Neural cell (in vitro differentiated cells): ENCODE data around the gene FNDC3B. TPM values are rescaled to one million over a fixed set of nuclear protein-coding genes. Genes with fewer than 3 reads are reported as not detected.

ENCODE experiments used
- H2AFZ ChIP-seq: fragments of 200-600, 300-800 bp; sonication (generic), shearing (Covaris generic); 2 replicates; pipeline ENCODE4 v1.6.0; 2014; ENCODE audit warnings: low read depth, mild to moderate bottlenecking, antibody characterized with exemption, low read length, moderate library complexity
- H3F3A ChIP-seq: fragments of 200-600 bp; shearing (Covaris generic); 2 replicates; pipeline ENCODE4 v1.6.1; 2016; ENCODE audit warnings: mild to moderate bottlenecking, moderate library complexity, mixed read lengths, antibody characterized with exemption, low read length; ENCODE audit not compliant: insufficient read depth, poor library complexity, severe bottlenecking
- H3K27ac ChIP-seq: fragments of 200-600, 300-800 bp; sonication (generic), shearing (Covaris generic); 2 replicates; pipeline ENCODE4 v1.5.1; 2014; ENCODE audit warnings: mild to moderate bottlenecking, low read length, moderate library complexity
- H3K27me3 ChIP-seq: fragments of 300-800, 200-600 bp; sonication (generic), shearing (Covaris generic); 2 replicates; pipeline ENCODE4 v1.6.0; 2014; ENCODE audit warnings: mild to moderate bottlenecking, low read depth, low read length, moderate library complexity; ENCODE audit not compliant: insufficient read depth
- H3K36me3 ChIP-seq: fragments of 300-800, 200-600 bp; sonication (generic), shearing (Covaris generic); 2 replicates; pipeline ENCODE4 v1.5.1; 2014; ENCODE audit warnings: mild to moderate bottlenecking, antibody characterized with exemption, low read length, moderate library complexity; ENCODE audit not compliant: insufficient read depth
- H3K4me2 ChIP-seq: fragments of 300-800, 200-600 bp; sonication (generic), shearing (Covaris generic); 2 replicates; pipeline ENCODE4 v1.6.0; 2014; ENCODE audit warnings: mild to moderate bottlenecking, low read length
- H3K4me3 ChIP-seq: fragments of 300-800, 200-600 bp; sonication (generic), shearing (Covaris generic); 2 replicates; pipeline ENCODE4 v1.5.1; 2014; ENCODE audit warnings: mild to moderate bottlenecking, low read length, moderate library complexity
- H3K79me2 ChIP-seq: fragments of 200-600 bp; shearing (Covaris generic); replicated peaks from 2 replicates; pipeline ENCODE4 v1.6.0; 2014; ENCODE audit warnings: mild to moderate bottlenecking, low read length, moderate library complexity; ENCODE audit not compliant: insufficient read depth
- H3K9ac ChIP-seq: fragments of 300-800, 200-600 bp; sonication (generic), shearing (Covaris generic); 2 replicates; pipeline ENCODE4 v1.6.1; 2016; ENCODE audit warnings: mild to moderate bottlenecking, low read length, mixed read lengths
- H3K9me2 ChIP-seq: fragments of 200-600 bp; shearing (Covaris generic); 2 replicates; pipeline ENCODE4 v1.6.1; 2016; ENCODE audit warnings: mild to moderate bottlenecking, low read length, mixed read lengths; ENCODE audit not compliant: insufficient read depth
- H3K9me3 ChIP-seq: fragments of 200-600, 300-800 bp; sonication (generic), shearing (Covaris generic); 2 replicates; pipeline ENCODE4 v1.6.1; 2016; ENCODE audit warnings: mild to moderate bottlenecking, mixed run types, low read length, moderate library complexity, mixed read lengths
- H4K20me1 ChIP-seq: fragments of 200-600 bp; shearing (Covaris generic); 2 replicates; pipeline ENCODE4 v1.6.1; 2016; ENCODE audit warnings: mild to moderate bottlenecking, mixed run types; ENCODE audit not compliant: insufficient read depth
- CTCF ChIP-seq: fragments of 450-650 bp; IDR thresholded peaks from 2 replicates; pipeline ENCODE4 v1.5.1; 2014; ENCODE audit warnings: antibody characterized with exemption, mild to moderate bottlenecking, moderate library complexity; ENCODE audit not compliant: poor library complexity, severe bottlenecking
- EP300 ChIP-seq: fragments of 450-650 bp; conservative IDR thresholded peaks from 2 replicates; pipeline ENCODE4 v1.6.1; 2014; ENCODE audit warnings: antibody characterized with exemption, mild to moderate bottlenecking, moderate library complexity; ENCODE audit not compliant: poor library complexity, severe bottlenecking
- EZH2 ChIP-seq: fragments of 200-600, 300-800 bp; shearing (Covaris generic), sonication (generic); IDR thresholded peaks from 2 replicates; pipeline ENCODE4 v1.6.1; 2014; ENCODE audit warnings: antibody characterized with exemption, low read length, borderline replicate concordance, mild to moderate bottlenecking; ENCODE audit not compliant: insufficient read depth, poor library complexity, severe bottlenecking
- MXI1 ChIP-seq: fragments of 450-650 bp; conservative IDR thresholded peaks from 2 replicates; pipeline ENCODE4 v1.6.1; 2014; ENCODE audit warnings: antibody characterized with exemption, mild to moderate bottlenecking; ENCODE audit not compliant: poor library complexity, severe bottlenecking
- POLR2AphosphoS5 ChIP-seq: IDR thresholded peaks from 2 replicates; pipeline ENCODE4 v1.6.1; 2012
- RAD21 ChIP-seq: fragments of 450-650 bp; conservative IDR thresholded peaks from 2 replicates; pipeline ENCODE4 v1.6.1; 2014; ENCODE audit warnings: antibody characterized with exemption, mild to moderate bottlenecking, moderate library complexity
- REST ChIP-seq: IDR thresholded peaks from 2 replicates; pipeline ENCODE4 v1.6.1; 2012; ENCODE audit warnings: borderline replicate concordance
- SMC3 ChIP-seq: fragments of 450-650 bp; conservative IDR thresholded peaks from 2 replicates; pipeline ENCODE4 v1.6.1; 2014; ENCODE audit warnings: antibody characterized with exemption, mild to moderate bottlenecking, moderate library complexity; ENCODE audit not compliant: poor library complexity
- TAF1 ChIP-seq: IDR thresholded peaks from 2 replicates; pipeline ENCODE4 v1.6.1; 2012; ENCODE audit warnings: low read depth
- polyA plus RNA-seq: library from polyadenylated mRNA; depleted of rRNA; stranded (reverse); fragments of >200 nt; gene quantifications from 2 replicates; pipeline ENCODE4 v1.2.3, GENCODE V29; 2014

The FNDC3B gene
- polyA plus RNA-seq, 1 donor from 2014 or later, result 4.9 TPM

- H3K36me3 ChIP-seq, result no peaks in the 10 kb centered on the region
- no peak overlapping the region for H3K4me2 ChIP-seq
- no peaks in the 10 kb centered on the region for H4K20me1 ChIP-seq
- TF ChIP-seq POLR2AphosphoS5 (no peak), RAD21 (no peak), SMC3 (peak; percentile 22), MXI1 (no peak), REST (no peak), TAF1 (no peak), EZH2 (no peak), EP300 (no peak)
- no peak overlapping the region for H3K9ac ChIP-seq
- no peaks in the 10 kb centered on the region for H3K9me2 ChIP-seq
- H3F3A ChIP-seq, result no peaks in the 10 kb centered on the region
- no peaks in the 10 kb centered on the region for H3K27me3 ChIP-seq
- H3K9me3 ChIP-seq, result no peaks in the 10 kb centered on the region
- peaks cover 4% of the 10 kb centered on the region for H3K79me2 ChIP-seq
- H2AFZ ChIP-seq, result no peak overlapping the region
- no peak overlapping the region for H3K27ac ChIP-seq
- no peak overlapping the region for H3K4me3 ChIP-seq
Measured at GRCh38 chr3:172034786-172035685, 4.3 kb upstream of the FNDC3B start.

DNA sequence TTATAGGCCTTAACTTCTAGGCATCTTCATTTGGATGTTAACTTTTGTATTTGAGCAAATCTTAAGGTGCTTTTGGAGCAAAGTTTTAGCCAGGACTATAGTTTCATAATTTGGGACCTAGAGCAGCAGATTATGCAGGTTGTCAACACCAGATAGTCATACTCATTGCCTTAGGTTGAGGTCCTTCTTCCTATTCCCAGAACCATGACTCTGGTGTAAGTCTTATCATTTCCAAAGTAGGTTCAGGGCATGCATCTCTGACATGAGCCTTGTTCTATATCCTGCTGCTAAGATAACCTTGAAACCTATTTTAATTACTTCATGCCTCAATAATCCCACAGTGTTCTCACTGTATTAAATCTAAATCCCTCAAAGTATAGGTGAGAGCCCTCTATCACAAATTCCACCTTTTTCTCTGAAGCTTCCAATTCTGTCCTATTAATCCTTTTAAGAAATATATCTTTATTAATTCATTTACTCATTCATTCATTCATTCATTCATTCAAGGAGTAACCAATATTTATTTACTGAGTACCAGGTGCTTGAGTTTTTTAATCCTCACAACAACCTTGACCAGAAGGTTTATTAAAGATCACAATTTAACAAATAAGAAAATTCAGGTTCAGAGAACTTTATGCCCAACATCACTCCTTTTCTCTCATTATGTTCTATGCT lies 2.7 kb upstream of the FNDC3B start:
- no peak overlapping the region for H3K27ac ChIP-seq
- H3K9me3 ChIP-seq, result no peaks in the 10 kb centered on the region
- H3K27me3 ChIP-seq, result no peaks in the 10 kb centered on the region
- no peak overlapping the region for H3K4me2 ChIP-seq
- H2AFZ ChIP-seq, result no peak overlapping the region
- H3K36me3 ChIP-seq, result no peaks in the 10 kb centered on the region
- no peaks in the 10 kb centered on the region for H3F3A ChIP-seq
- no peaks in the 10 kb centered on the region for H3K9me2 ChIP-seq
- H3K4me3 ChIP-seq, result no peak overlapping the region
- no peak for TF ChIP-seq MXI1
- no peak for TF ChIP-seq TAF1
- TF ChIP-seq REST, result no peak
- TF ChIP-seq RAD21, result no peak
- TF ChIP-seq EP300, result no peak
- no peak for TF ChIP-seq EZH2
- TF ChIP-seq POLR2AphosphoS5, result no peak
- no peak for TF ChIP-seq SMC3
- no peak for TF ChIP-seq CTCF
- H4K20me1 ChIP-seq, result no peaks in the 10 kb centered on the region
- H3K9ac ChIP-seq, result no peak overlapping the region
- H3K79me2 ChIP-seq, result peaks cover 18% of the 10 kb centered on the region
